NT2/D1 (cell line): Measurements from ENCODE around the gene TBL1X.

Experiments
- SUZ12 ChIP-seq: IDR thresholded peaks from 2 replicates; pipeline ENCODE4 v1.6.1; 2011; ENCODE audit not compliant: insufficient read length, insufficient read depth; ENCODE audit errors: extremely low read depth
- YY1 ChIP-seq: IDR thresholded peaks from 2 replicates; pipeline ENCODE4 v1.6.1; 2011; ENCODE audit not compliant: insufficient read length, insufficient read depth

DNA sequence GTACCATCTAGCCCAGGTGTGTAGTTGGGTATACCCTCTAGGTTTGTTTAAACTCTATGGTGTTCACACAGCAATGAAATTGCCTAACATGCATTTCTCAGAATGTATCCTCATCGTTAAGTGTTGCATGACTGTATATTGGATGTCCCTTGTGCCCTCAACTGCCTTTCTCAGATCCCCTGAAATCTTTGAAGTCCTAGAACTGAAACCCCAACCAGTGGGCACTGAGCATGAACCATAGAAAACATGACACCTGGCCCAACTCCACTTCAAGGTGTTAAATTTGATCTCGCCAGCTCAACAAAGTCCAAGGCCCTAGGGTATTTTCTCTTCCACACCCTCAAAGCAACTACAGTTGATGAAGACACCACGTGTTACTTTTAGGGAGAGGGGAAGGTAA, 265.2 kb downstream of the TBL1X start:
- no peak for TF ChIP-seq SUZ12
- TF ChIP-seq YY1, result no peak
